GM12891 (cell line): ENCODE measurements around the gene KRTAP13-1. TPM values are rescaled to one million over a fixed set of nuclear protein-coding genes. Genes with fewer than 3 reads are reported as not detected.

Source experiments
- DNase-seq: peaks from one replicate; pipeline ENCODE4 v3.0.0; 2011; ENCODE audit warnings: low spot score; ENCODE audit not compliant: insufficient read length
- FAIRE-seq: peaks from 2 replicates; lab custom pipeline; 2011; peaks lifted over from hg19 to GRCh38; lab: Jason Lieb, UNC
- PAX5 ChIP-seq: IDR thresholded peaks from 2 replicates; pipeline ENCODE4 v1.6.1; 2011; ENCODE audit warnings: low read length, moderate library complexity, mild to moderate bottlenecking; ENCODE audit not compliant: insufficient read depth, severe bottlenecking
- POLR2A ChIP-seq: IDR thresholded peaks from 2 replicates; pipeline ENCODE4 v1.6.1; 2011; ENCODE audit warnings: low read depth, low read length, control low read depth
- POLR2AphosphoS5 ChIP-seq: IDR thresholded peaks from 2 replicates; pipeline ENCODE4 v1.6.1; 2011; ENCODE audit warnings: low read depth, low read length, control low read depth
- POU2F2 ChIP-seq: IDR thresholded peaks from 2 replicates; pipeline ENCODE4 v1.6.1; 2011; ENCODE audit warnings: low read depth, mild to moderate bottlenecking, control low read depth, low read length, moderate library complexity
- SPI1 ChIP-seq: IDR thresholded peaks from 2 replicates; pipeline ENCODE4 v1.6.1; 2011; ENCODE audit warnings: low read depth, low read length, control low read depth
- TAF1 ChIP-seq: IDR thresholded peaks from 2 replicates; pipeline ENCODE4 v1.6.1; 2011; ENCODE audit warnings: low read depth, low read length, control low read depth
- polyA plus RNA-seq: library from polyadenylated mRNA; unstranded; fragments of >200 nt; gene quantifications from one replicate; pipeline ENCODE4 v1.2.1, GENCODE V29; 2012; ENCODE audit warnings: low read depth, missing spikeins, inconsistent platforms; ENCODE audit not compliant: missing spikeins

KRTAP13-1 gene, protein sequence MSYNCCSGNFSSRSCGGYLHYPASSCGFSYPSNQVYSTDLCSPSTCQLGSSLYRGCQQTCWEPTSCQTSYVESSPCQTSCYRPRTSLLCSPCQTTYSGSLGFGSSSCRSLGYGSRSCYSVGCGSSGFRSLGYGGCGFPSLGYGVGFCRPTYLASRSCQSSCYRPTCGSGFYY
- polyA plus RNA-seq = not detected

DNA sequence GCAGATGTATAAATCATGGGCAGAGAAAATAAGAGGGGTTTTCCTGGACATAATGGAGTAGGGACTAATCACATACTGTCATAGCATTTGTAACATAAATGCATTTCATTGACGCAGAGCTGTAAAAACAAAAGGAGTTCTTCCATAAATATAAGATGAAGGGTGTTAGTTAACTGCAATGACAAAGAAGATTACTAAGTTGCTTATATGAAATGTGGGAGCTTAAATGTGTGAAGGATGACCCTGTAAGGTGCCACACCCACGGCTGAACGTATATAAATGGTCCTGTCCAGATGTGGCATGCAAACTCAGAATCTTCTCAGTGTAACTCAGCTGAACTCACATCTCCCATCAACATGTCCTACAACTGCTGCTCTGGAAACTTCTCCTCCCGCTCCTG lies at the start of gene KRTAP13-1:
Gene KRTAP13-1 (plus strand): TSS at position 301 of the 400 bp plus-strand sequence. CDS start 56 bp downstream, at position 357.
- FAIRE-seq = no peak
- TF ChIP-seq SPI1 = no peak
- TF ChIP-seq POLR2A = no peak
- DNase-seq = no peak

GRCh38 chr21:30348506-30348905 lies 47.3 kb upstream of the KRTAP13-1 start, which contains the start of gene KRTAP23-1:
Gene KRTAP23-1, minus strand, starts transcription at chr21:30348606. Its CDS starts 0 bp downstream, at chr21:30348606.
- no peak for TF ChIP-seq SPI1
- no peak for TF ChIP-seq POLR2A
- no peak for TF ChIP-seq POU2F2
- no peak for TF ChIP-seq TAF1
- TF ChIP-seq POLR2AphosphoS5 = no peak
- no peak for TF ChIP-seq PAX5
- DNase-seq = no peak
- no peak for FAIRE-seq

- FAIRE-seq (no peak), DNase-seq (no peak)
- TF ChIP-seq POU2F2 = no peak
- no peak for TF ChIP-seq POLR2AphosphoS5
- TF ChIP-seq POLR2A = no peak
- TF ChIP-seq PAX5 = no peak
- no peak for TF ChIP-seq SPI1
Measured at GRCh38 chr21:30349572-30349971, 46.3 kb upstream of the KRTAP13-1 start.

DNA sequence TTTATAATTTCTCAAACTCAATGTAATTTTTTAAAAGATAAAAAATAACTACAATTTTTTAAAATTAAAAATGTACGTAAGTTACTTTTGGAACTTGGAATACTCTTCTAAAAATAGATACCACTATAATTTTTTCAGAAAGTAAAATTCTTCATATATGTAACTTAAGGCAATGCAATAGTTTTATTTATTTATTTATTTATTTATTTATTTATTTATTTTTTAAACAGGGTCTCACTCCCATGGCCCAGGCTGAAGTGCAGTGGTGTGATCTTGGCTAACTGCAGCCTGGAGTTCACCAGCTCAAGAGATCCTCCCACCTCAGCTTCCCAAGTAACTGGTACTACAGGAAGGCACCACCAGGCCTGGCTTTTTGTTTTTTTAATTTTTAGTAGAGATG lies 44.3 kb upstream of the KRTAP13-1 start:
- TF ChIP-seq PAX5 = no peak
- no peak for TF ChIP-seq POLR2AphosphoS5
- TF ChIP-seq POU2F2 = no peak
- no peak for TF ChIP-seq TAF1
- no peak for TF ChIP-seq POLR2A
- TF ChIP-seq SPI1 = no peak
- FAIRE-seq (no peak), DNase-seq (no peak)

DNA sequence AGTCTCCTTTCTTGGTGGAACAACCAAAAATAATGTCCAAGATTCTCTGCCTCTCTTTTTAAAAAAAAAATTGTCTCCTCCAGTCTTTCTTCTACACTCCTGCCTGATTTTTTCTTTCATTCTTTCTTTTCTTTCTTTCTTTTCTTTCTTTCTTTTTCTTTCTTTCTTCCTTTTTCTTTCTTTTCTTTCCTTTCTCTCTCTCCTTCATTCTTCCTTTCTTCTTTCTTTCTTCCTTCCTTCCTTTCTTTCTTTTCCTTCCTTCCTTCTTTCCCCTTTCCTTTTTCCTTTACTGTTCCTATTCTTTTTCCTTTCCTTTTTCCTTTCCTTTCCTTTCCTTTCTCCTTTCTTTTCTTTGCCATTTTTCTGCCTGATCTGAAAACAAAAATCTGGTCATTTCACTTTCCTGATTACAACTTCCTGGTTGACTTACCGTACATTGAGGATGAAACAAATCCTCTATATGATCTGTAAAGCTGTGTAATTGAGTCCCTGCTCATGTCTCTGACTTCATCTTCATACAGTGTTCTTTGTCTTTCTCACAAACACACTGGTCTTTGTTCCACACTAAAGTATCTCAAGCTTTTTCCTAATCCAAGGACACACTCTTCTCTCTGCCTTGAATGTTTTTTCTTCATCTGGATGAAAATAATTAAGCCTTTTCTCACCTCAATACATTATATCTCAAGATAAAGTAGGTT lies 41.4 kb upstream of the KRTAP13-1 start:
- TF ChIP-seq SPI1 (no peak), POLR2AphosphoS5 (no peak), PAX5 (no peak), TAF1 (no peak), POLR2A (no peak), POU2F2 (no peak)
- no peak for DNase-seq
- FAIRE-seq = no peak

DNA sequence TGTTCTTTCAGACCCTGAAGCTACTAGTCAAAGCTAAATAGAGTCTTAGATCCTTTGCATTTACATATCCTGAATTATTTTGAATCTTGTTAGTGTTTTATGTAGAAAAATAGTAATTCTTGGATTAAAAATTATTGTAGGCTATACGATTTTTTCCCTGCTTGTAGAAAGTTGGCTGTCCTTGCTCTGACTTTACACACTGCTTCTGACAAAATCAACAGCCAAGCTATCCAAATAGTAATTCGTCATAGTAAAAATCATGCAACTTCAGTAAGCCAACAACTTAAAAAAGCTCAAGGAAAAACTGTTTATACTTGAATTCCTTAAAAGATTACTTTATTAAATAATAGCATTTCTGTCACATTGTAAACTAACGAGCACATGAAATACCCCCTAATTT lies 39.9 kb upstream of the KRTAP13-1 start:
- no peak for TF ChIP-seq POU2F2
- TF ChIP-seq PAX5 = no peak
- TF ChIP-seq TAF1 = no peak
- TF ChIP-seq POLR2A = no peak
- no peak for TF ChIP-seq SPI1
- TF ChIP-seq POLR2AphosphoS5 = no peak
- FAIRE-seq (no peak), DNase-seq (no peak)

- DNase-seq (no peak), FAIRE-seq (no peak)
- TF ChIP-seq PAX5 = no peak
- no peak for TF ChIP-seq POU2F2
- no peak for TF ChIP-seq POLR2AphosphoS5
- TF ChIP-seq TAF1 = no peak
- no peak for TF ChIP-seq POLR2A
- no peak for TF ChIP-seq SPI1
Measured at GRCh38 chr21:30372139-30372770, 23.6 kb upstream of the KRTAP13-1 start, which contains the start of gene KRTAP13-2. Gene KRTAP13-2, minus strand, starts transcription at chr21:30372271. Its CDS starts 58 bp downstream, at chr21:30372213.

DNA sequence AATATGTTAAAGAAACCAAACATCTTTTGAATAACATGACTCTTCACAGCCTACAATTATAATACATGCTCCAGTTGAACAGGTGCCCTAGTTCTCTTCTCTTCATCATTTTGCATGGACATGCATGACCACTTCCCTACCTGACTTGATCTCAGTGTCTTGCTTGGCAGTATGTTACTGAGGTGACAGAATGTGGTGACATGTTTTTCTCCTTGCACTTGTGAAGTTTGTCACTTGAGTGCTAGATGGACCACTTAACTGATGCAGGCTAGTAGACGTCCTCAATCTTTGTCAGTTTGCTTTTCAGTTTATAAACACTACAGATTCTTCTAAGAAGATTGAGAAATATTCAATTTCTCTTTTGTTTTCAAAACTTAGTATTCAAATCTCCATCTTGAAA lies 13.6 kb upstream of the KRTAP13-1 start:
- no peak for DNase-seq
- no peak for FAIRE-seq
- no peak for TF ChIP-seq PAX5
- no peak for TF ChIP-seq SPI1
- TF ChIP-seq TAF1 = no peak
- no peak for TF ChIP-seq POLR2AphosphoS5
- no peak for TF ChIP-seq POLR2A
- no peak for TF ChIP-seq POU2F2

GRCh38 chr21:30391492-30392025 lies 4.3 kb upstream of the KRTAP13-1 start:
- TF ChIP-seq POLR2A (no peak), PAX5 (no peak), TAF1 (no peak), POLR2AphosphoS5 (no peak), SPI1 (no peak), POU2F2 (no peak)
- DNase-seq = no peak
- FAIRE-seq = no peak
